NCI-H2227 (cell line): Measurements from ENCODE around the gene PRAMEF27.
"Not testable (repeated sequence)": the region's sequence is repeated elsewhere in the genome, so short reads cannot be mapped to it uniquely, and the experiment has no call there.

ENCODE experiments used
- DNase-seq: peaks from one replicate; lab custom pipeline; 2025; ENCODE audit not compliant: unreplicated experiment; lab: John Stamatoyannopoulos, UW

Gene PRAMEF27

DNA sequence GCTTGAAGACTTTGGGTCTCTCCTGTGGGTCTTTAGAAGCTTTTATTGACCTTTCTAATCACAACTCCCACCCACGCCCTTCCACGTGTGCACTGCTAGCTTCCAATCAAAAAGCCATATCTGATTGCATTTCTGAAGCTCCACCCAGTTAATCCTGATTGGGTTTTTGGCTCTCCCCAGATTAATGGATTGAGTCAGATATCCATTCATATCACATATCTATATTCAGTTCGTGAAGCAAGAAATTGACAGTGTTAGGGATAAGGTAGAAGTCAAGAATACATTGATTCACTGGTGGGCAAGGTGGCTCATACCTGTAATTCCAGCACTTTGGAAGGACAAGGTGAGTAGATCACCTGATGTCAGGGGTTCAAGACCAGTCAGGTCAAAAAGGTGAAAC, at the start of gene PRAMEF27:
Gene PRAMEF27 (minus strand): TSS at position 101 of the 400 bp plus-strand sequence. CDS start 2,916 bp downstream, outside the sequence.
- DNase-seq = not testable (repeated sequence)

DNA sequence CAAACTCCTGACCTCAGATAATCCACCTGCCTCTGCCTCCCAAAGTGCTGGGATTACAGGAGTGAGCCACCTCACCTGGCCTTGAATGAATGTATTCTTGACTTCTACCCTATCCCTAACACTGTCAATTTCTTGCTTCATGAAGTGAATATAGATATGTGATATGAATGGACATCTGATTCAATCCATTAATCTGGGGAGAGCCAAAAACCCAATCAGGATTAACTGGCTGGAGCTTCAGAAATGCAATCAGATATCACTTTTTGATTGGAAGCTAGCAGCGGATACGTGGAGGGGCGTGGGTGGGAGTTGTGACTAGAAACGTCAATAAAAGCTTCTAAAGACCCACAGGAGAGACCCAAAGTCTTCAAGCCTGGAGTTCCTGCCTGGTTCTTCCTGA, 14.1 kb upstream of the PRAMEF27 start, which contains the start of gene PRAMEF25:
Gene PRAMEF25 (plus strand): TSS at position 301 of the 400 bp plus-strand sequence. CDS start 2,920 bp downstream, outside the sequence.
- not testable (repeated sequence) for DNase-seq

GRCh38 chr1:13019846-13020245, 36.5 kb downstream of the PRAMEF27 start:
- DNase-seq = not testable (repeated sequence)

DNA sequence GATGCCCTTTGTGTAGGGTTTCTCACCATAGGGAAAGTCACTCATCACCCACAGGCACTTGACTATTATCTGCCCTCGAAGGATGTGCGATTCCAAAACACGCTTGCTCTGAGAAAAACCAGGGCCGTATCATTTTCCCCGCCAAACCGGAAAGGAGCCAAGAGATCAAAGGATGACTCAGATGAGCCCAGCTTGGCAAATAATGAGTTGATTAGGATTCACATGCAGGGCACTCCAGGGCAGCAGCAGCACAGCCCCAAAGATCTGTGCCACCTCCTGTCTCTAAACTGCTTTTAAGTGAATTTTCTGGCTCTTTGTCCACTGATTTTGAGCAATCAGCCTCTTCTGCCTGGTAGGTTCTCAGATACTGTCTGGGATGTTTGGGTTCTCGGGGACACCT, 44.4 kb downstream of the PRAMEF27 start:
- DNase-seq = not testable (repeated sequence)

GRCh38 chr1:13009348-13009747, 47.0 kb downstream of the PRAMEF27 start:
- not testable (repeated sequence) for DNase-seq

GRCh38 chr1:13005732-13006131, 50.6 kb downstream of the PRAMEF27 start:
- not testable (repeated sequence) for DNase-seq
